H9 (cell line): ENCODE results near the gene WSCD2. TPM values are rescaled to one million over a fixed set of nuclear protein-coding genes. Genes with fewer than 3 reads are reported as not detected.

ENCODE experiments used
- DNase-seq: peaks from one replicate; pipeline ENCODE4 v3.0.0-alpha.2; 2017
- H2AFZ ChIP-seq: one replicate; pipeline ENCODE4 v1.6.1; 2013; ENCODE audit warnings: mild to moderate bottlenecking, low read length, control low read depth, moderate library complexity
- H2AK5ac ChIP-seq: 2 replicates; pipeline ENCODE4 v1.6.1; 2013; ENCODE audit warnings: low read length, control low read depth, mixed read lengths; ENCODE audit not compliant: insufficient read length
- H2BK120ac ChIP-seq: one replicate; pipeline ENCODE4 v1.6.1; 2013; ENCODE audit warnings: low read depth, mild to moderate bottlenecking, low read length, control low read depth, inconsistent platforms; ENCODE audit not compliant: poor library complexity, severe bottlenecking
- H2BK12ac ChIP-seq: 2 replicates; pipeline ENCODE4 v1.6.1; 2013; ENCODE audit warnings: low read length, control low read depth, mixed read lengths, low read depth; ENCODE audit not compliant: insufficient read length
- H2BK15ac ChIP-seq: 2 replicates; pipeline ENCODE4 v1.6.1; 2013; ENCODE audit warnings: low read depth, low read length, control low read depth
- H2BK20ac ChIP-seq: one replicate; pipeline ENCODE4 v1.6.1; 2013; ENCODE audit warnings: low read depth, mild to moderate bottlenecking, low read length, control low read depth, inconsistent platforms; ENCODE audit not compliant: poor library complexity, severe bottlenecking
- H2BK5ac ChIP-seq: 2 replicates; pipeline ENCODE4 v1.6.1; 2013; ENCODE audit warnings: low read length, control low read depth, mixed read lengths; ENCODE audit not compliant: insufficient read length
- H3K14ac ChIP-seq: 2 replicates; pipeline ENCODE4 v1.6.1; 2013; ENCODE audit warnings: low read length, control low read depth; ENCODE audit not compliant: insufficient read depth
- H3K18ac ChIP-seq: 2 replicates; pipeline ENCODE4 v1.6.1; 2013; ENCODE audit warnings: low read depth, mild to moderate bottlenecking, mixed read lengths, low read length, control low read depth; ENCODE audit not compliant: insufficient read length
- H3K23ac ChIP-seq: 2 replicates; pipeline ENCODE4 v1.6.1; 2013; ENCODE audit warnings: low read length, control low read depth, mixed read lengths, low read depth; ENCODE audit not compliant: insufficient read length
- H3K23me2 ChIP-seq: 2 replicates; pipeline ENCODE4 v1.6.1; 2013; ENCODE audit warnings: low read depth, mild to moderate bottlenecking, mixed read lengths, low read length, control low read depth; ENCODE audit not compliant: insufficient read length, poor library complexity, severe bottlenecking
- H3K27ac ChIP-seq: 2 replicates; pipeline ENCODE4 v1.5.1; 2013; ENCODE audit warnings: low read length, control low read depth, mixed read lengths, low read depth; ENCODE audit not compliant: insufficient read length
- H3K27me3 ChIP-seq: 2 replicates; pipeline ENCODE4 v1.6.1; 2013; ENCODE audit warnings: low read length, control low read depth, inconsistent platforms; ENCODE audit not compliant: insufficient read depth
- H3K4ac ChIP-seq: 2 replicates; pipeline ENCODE4 v1.6.1; 2013; ENCODE audit warnings: low read depth, mild to moderate bottlenecking, control low read depth, inconsistent platforms, low read length, moderate library complexity
- H3K4me1 ChIP-seq: 2 replicates; pipeline ENCODE4 v1.6.1; 2013; ENCODE audit warnings: low read length, control low read depth, inconsistent platforms; ENCODE audit not compliant: insufficient read depth
- H3K4me2 ChIP-seq: 2 replicates; pipeline ENCODE4 v1.6.1; 2013; ENCODE audit warnings: low read length, control low read depth, mixed read lengths; ENCODE audit not compliant: insufficient read length, insufficient read depth
- H3K56ac ChIP-seq: 2 replicates; pipeline ENCODE4 v1.6.1; 2013; ENCODE audit warnings: low read depth, mild to moderate bottlenecking, mixed read lengths, low read length, control low read depth; ENCODE audit not compliant: insufficient read length
- H3K79me1 ChIP-seq: 2 replicates; pipeline ENCODE4 v1.6.1; 2013; ENCODE audit warnings: low read depth, mild to moderate bottlenecking, moderate library complexity, low read length, control low read depth, inconsistent platforms; ENCODE audit not compliant: insufficient read depth, poor library complexity, severe bottlenecking
- H3K79me2 ChIP-seq: 2 replicates; pipeline ENCODE4 v1.6.1; 2013; ENCODE audit warnings: low read length, control low read depth, inconsistent platforms; ENCODE audit not compliant: insufficient read depth
- H3K9ac ChIP-seq: 2 replicates; pipeline ENCODE4 v1.6.1; 2013; ENCODE audit warnings: low read length, control low read depth, mixed read lengths; ENCODE audit not compliant: insufficient read length; ENCODE audit errors: extremely low read depth
- H3K9me3 ChIP-seq: one replicate; pipeline ENCODE4 v1.6.1; 2013; ENCODE audit warnings: low read depth, low read length, inconsistent platforms; ENCODE audit not compliant: control insufficient read depth
- H3T11ph ChIP-seq: one replicate; pipeline ENCODE4 v1.6.1; 2013; ENCODE audit warnings: mild to moderate bottlenecking, low read length, control low read depth, inconsistent platforms
- H4K20me1 ChIP-seq: one replicate; pipeline ENCODE4 v1.6.1; 2013; ENCODE audit not compliant: control insufficient read depth, insufficient read length, insufficient read depth
- H4K5ac ChIP-seq: 2 replicates; pipeline ENCODE4 v1.6.1; 2013; ENCODE audit warnings: low read depth, mild to moderate bottlenecking, mixed read lengths, low read length, control low read depth; ENCODE audit not compliant: insufficient read length
- H4K8ac ChIP-seq: replicated peaks from 2 replicates; pipeline ENCODE4 v1.6.1; 2013; ENCODE audit warnings: low read length, control low read depth, mixed read lengths, low read depth; ENCODE audit not compliant: insufficient read length
- H4K91ac ChIP-seq: 2 replicates; pipeline ENCODE4 v1.6.1; 2013; ENCODE audit warnings: low read depth, mild to moderate bottlenecking, moderate library complexity, mixed read lengths, low read length, control low read depth; ENCODE audit not compliant: insufficient read length
- H3K27ac Mint-ChIP-seq, 3 experiments: 2 replicates in 2 of 3; 3 replicates in 1 of 3; pipeline ENCODE4 v1.8.0; 2020 to 2021; ENCODE audit warnings: mixed read lengths in 3 of 3, mild to moderate bottlenecking in 1 of 3, moderate library complexity in 1 of 3
- H3K27me3 Mint-ChIP-seq: 2 replicates; pipeline ENCODE4 v1.8.0; 2021; ENCODE audit warnings: low read depth, mild to moderate bottlenecking, moderate library complexity, mixed read lengths
- H3K36me3 Mint-ChIP-seq, 3 experiments: 2 replicates in 2 of 3; 3 replicates in 1 of 3; pipeline ENCODE4 v1.8.0; 2020 to 2021; ENCODE audit warnings: low read depth in 3 of 3, mixed read lengths in 3 of 3; ENCODE audit not compliant: insufficient read depth in 1 of 3
- H3K4me1 Mint-ChIP-seq, 2 experiments: 2 replicates each; pipeline ENCODE4 v1.8.0; 2020; ENCODE audit warnings: mixed read lengths in 2 of 2
- H3K4me3 Mint-ChIP-seq, 2 experiments: 2 replicates in 1 of 2; 3 replicates in 1 of 2; pipeline ENCODE4 v1.8.0; 2020 to 2021; ENCODE audit warnings: mild to moderate bottlenecking in 2 of 2, mixed read lengths in 2 of 2, moderate library complexity in 1 of 2
- H3K9me3 Mint-ChIP-seq, 2 experiments: 2 replicates in 1 of 2; 3 replicates in 1 of 2; pipeline ENCODE4 v1.8.0; 2020; ENCODE audit warnings: mild to moderate bottlenecking in 2 of 2, mixed read lengths in 2 of 2, moderate library complexity in 1 of 2
- CTCF ChIP-seq: fragments of 200-600 bp; sonication (generic); conservative IDR thresholded peaks from 3 replicates; pipeline ENCODE4 v1.8.0; 2021; ENCODE audit warnings: antibody characterized with exemption, mild to moderate bottlenecking
- WGBS: extraction: QIAGEN DNeasy Blood & Tissue Kit; methylation state at CpG from one replicate; pipeline ENCODE4 v1.1.7; 2013; ENCODE audit warnings: missing lambda C conversion rate, low lambda C conversion rate, mixed read lengths; ENCODE audit not compliant: insufficient read length; ENCODE audit errors: extremely low coverage; 5-methylcytosine and 5-hydroxymethylcytosine counted together
- total RNA-seq: library from RNA; stranded (reverse); gene quantifications from 2 replicates; pipeline ENCODE4 v1.2.1, GENCODE V29; 2021

WSCD2 gene
- total RNA-seq, 1 experiment from 2014 or later, result 0.92 TPM

GRCh38 chr12:108119974-108120862 is 8.9 kb upstream of the WSCD2 start:
- no CpG with 5 or more reads among the region's 8 CpGs for WGBS
- H3K9me3 ChIP-seq, result no peaks in the 10 kb centered on the region
- H2BK15ac ChIP-seq, result no peak overlapping the region
- Mint-ChIP-seq H3K36me3 (no peaks in the 10 kb centered on the region; a peak in 2 of 7 replicates), H3K4me3 (no peak overlapping the region; a peak in 1 of 5 replicates), H3K27me3 (peaks cover 2% of the 10 kb centered on the region; the same call in 1 of the 2 replicates), H3K27ac (no peak overlapping the region), H3K4me1 (peaks cover 28 to 35% of the 10 kb centered on the region in 2 experiments), H3K9me3 (peaks cover 2 to 4% of the 10 kb centered on the region in 2 experiments; a peak in 3 of 5 replicates)
- no peak overlapping the region for H4K5ac ChIP-seq
- no peak overlapping the region for H2BK12ac ChIP-seq
- no peaks in the 10 kb centered on the region for H3K79me1 ChIP-seq
- no peak overlapping the region for H3K27ac ChIP-seq
- H3K23me2 ChIP-seq, result no peaks in the 10 kb centered on the region
- H4K20me1 ChIP-seq, result no peaks in the 10 kb centered on the region
- peaks cover 8% of the 10 kb centered on the region; the same call in 1 of the 2 replicates for H3K4me1 ChIP-seq
- H3K23ac ChIP-seq, result no peak overlapping the region
- H4K91ac ChIP-seq, result no peak overlapping the region
- no peak for TF ChIP-seq CTCF
- DNase-seq, result no peak
- no peak overlapping the region for H2BK120ac ChIP-seq
- no peak overlapping the region for H2BK20ac ChIP-seq
- H3K56ac ChIP-seq, result no peak overlapping the region
- no peak overlapping the region for H3K4me2 ChIP-seq
- H3K4ac ChIP-seq, result no peak overlapping the region
- H2AK5ac ChIP-seq, result no peak overlapping the region
- H2BK5ac ChIP-seq, result no peak overlapping the region
- H3K9ac ChIP-seq, result no peak overlapping the region
- no peaks in the 10 kb centered on the region for H3K27me3 ChIP-seq
- no peaks in the 10 kb centered on the region for H3K79me2 ChIP-seq
- H3K18ac ChIP-seq, result no peak overlapping the region
- H4K8ac ChIP-seq, result no peak overlapping the region
- H2AFZ ChIP-seq, result no peak overlapping the region
- no peak overlapping the region for H3T11ph ChIP-seq
- H3K14ac ChIP-seq, result no peak overlapping the region
